ENCODE measurements around the gene PRDM16.

The PRDM16 gene

DNA sequence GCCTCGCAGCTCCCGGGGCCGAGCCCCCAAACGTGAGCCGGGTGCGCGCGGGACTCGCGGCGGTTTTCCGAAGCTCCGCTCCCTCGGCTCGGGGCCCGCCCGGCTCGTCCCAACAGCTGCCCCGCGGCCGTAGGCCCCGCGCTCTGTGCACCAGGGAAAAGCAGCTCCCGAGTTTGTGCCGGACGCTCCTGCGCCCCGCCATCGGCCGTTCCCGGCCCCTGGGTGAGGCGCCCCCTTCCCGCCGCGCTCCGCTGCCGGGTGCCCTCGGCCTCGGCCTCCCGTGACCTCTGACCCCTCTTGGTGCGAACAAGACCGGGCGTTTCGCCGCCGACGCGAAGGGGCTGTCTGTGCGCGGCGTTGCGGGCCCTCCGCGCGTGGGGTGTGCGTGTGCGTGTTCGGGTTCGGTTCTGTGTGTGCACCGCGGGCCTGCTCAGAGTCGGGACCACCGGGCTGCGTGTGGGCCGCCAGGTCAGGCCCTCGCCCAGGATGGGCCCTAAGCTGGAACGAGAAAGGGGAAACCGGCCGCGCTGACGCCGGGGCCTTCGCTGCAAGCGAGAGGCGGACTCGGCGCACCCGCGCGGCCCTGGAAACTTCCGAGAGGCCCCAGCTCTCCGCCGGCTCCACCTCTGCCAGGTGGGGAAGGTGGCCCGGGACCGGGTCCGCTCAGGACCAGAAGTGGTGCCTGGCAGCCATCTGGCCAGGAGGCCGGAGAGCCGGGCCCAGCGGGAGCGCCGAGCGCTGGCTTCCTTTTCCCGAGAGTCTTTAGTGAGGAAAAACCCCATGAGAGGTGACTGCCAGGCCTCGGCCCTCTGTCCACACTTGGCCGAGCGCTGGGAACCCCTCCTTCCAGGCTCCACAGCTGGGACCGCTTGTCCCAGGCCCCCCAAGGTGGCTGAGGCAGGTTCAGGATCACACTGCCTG is 1.9 kb downstream of the PRDM16 start:
- DNase-seq = no peak

DNA sequence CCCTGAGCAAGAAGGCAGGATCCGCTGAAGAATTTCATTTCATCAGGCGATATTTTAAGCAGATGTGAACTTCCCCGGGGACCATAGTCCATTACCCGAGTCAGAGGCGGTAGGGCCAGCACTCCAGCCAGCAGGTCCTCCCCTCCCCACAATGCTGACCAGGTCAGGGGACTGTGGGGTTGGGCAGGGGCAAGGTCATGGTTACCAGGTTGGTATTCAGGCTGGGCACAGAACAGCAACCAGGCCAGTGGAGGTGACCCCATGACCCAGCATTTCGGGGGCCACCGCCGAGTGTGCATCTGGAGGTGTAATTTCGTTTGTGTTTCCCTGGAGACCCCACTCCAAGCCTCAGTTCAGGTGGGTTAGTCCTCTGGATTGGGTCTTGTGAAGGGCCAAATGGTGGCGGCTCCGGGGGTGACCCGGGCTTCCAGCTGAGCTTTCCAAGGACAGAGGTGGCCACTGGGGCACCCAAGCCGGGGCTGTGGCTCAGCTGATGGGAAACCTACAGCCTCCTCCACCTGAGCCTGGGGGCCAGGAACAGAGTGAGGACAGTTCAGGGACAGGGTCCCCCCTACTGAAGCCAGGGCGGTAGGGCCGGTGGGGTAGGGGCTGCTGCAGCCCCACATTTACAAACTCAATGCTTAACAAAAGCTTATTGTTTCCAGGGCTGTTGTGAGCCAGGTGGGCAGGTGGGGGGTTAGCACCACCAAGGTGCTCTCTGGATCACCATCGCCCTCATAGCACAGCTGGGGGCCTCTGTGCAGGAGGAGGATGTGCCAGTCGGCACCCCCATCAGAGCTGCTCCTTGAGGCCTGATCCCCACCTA is 2.8 kb downstream of the PRDM16 start:
- no peak for DNase-seq

DNA sequence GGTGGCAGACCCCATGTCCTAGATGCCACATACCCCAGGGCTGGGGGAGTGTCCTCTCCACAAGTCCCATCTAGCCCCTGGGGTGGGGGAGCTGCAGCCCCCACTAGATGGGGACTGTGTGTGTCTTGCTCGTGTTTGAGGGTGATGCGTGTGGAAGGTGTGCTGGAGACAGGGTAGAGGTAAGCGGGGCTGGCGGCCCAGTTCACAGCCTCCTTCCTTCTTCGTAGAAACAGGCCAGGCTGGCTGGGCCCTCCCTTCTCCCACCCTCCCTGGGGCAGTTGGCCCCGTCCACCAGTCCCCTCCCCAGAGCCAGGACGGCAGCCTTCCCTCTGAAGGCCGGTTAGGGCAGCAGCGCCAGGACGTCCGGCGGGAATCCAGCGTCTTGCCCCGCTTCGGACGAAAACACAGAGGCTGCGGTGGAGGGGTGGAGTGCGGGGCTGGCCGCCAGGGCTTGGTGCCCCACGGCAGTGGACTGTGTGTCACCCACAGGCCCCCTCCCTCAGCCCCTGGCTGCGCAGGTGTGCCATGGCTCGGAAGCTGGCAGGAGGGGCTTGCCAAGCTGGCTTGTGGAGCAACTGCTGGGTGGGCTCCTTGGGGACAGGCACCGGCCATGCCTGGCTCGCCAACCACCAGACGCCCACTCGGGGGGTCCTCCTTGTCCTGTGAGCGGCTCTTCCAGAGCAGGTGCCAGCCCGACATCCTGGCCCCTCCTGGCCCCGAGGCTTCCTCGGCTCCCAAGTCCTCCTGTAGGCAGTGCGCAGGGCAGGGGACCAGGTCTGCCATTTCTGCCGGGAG is 3.6 kb downstream of the PRDM16 start:
- DNase-seq = no peak

DNA sequence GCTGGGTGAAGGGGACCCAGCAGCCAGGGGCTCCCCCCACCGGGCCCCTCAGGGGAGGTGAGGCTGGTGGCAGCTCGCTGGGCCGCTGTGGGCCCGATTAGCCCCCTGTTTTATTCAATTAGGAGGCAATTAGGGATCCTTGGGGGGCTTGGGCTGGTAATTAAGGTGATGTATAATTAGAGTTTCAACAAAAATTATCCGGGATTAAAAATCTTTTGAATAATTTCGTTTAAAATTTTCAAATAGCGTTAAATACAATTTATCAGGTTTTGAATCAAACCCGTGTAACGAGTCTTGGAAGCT is 4.1 kb downstream of the PRDM16 start:
- DNase-seq = no peak

DNA sequence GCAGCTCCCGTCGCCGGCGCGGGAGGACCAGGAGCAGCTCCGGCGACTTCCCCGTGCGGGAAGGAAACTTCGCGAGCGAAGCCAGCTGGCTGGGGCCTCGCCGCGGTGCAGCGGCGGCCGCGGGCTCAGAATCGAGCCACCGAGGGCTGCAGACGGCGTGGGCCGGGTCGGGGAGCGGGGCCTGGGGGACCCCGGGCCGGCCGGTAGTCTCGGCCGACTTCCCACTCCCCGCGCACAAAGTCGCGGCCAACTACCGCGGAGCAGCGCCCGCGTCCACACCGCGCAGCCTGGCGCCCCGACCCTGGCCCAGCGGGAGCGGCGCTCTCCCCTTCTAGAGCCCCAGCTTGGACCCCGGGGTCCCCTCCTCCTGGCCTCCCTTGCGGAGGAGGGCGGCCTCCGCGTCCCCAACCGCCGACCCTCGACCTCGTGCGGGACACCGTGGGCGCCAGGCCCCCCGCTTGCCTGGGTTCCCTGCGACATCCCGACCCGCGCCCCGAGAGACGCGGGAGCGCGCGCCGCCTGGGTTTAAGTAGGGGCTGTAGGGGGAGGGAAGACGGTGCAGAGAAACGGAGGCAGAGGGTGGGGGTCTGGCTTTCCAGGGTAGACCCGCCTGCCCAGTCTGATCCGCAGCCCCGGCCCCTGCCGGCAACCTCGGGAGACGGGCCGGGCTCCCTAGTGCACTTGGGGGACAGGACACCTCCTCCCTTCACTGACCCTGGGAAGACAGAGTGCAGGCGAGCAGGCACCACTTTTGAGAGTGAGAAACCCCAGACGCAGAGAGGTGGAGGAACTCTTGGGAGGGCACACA is 4.7 kb downstream of the PRDM16 start:
- DNase-seq = no peak

DNA sequence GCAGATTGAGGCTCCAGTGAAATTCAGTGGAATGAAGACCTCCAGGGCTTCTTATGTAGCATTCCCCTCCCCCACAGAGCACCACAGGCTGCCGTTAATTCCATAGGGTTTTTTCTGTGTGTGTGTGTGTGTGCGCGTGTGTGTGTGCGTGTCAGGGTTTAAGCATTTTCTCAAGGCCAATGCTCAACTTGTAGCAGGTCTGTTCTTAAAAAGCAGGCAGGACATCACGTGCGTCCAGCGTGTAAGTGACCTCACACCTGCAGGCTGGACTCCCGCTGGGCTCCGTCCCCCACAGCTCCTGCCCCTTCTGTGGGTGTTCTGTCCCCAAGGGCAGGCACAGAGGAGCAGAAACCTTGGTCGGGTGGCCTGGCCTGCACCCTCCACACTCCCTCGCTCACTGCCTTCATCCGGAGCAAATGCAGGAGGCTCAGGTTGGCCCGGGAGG is 5.3 kb downstream of the PRDM16 start:
- no peak for DNase-seq

DNA sequence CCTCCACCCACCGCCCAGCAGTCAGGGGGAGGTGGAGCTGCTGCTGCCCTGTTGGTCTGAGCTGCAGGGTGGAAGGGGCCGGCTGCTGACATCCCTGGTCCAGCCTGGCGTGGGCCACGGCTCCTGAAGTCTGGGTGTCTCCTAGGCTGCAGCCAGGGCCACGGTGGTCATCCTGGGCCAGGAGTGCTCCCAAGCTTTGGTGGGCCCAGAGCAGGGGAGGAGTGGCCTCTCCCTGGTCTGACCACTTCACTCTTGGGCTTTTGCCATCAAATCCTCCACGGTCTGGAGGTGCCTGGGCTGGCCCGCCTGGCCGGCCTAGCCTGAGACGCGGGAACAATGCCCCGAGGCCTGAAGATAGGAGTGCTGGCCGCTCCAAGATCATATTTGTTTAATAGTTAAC is 5.8 kb downstream of the PRDM16 start:
- no peak for DNase-seq

DNA sequence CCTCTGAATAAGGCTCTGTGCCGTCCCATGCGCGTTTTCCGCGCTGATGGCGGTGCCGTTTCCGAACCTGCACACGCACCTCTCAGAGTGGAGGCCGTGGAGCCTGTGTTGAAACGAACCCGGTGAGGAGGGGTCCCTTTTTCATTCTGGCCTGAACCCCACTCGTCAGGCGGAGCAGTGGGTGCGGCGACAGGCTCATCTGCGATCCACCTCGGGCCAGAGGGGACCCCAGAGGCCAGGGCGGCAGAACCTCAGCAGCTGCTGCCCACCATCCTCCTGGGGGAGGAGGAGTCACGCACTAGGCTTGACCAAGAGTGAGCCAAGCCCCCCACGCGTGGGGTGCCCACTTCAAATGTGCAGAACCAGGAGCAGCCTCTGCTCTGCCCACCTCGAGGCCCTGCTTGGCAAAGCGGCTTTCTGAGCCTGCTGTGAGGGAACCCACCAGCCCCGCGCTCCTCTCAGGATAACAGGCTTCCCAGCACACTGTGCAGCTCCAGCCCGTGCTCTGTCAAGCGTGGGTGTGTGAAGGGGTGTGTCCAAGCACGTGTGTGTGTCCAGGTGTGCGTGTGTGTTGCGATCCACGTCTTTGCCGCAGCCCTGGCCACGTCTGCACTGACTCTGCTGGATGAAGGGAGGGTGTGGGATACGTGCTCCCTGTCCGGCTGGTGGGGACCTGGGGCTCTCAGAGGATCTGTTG is 6.8 kb downstream of the PRDM16 start:
- no peak for DNase-seq

DNA sequence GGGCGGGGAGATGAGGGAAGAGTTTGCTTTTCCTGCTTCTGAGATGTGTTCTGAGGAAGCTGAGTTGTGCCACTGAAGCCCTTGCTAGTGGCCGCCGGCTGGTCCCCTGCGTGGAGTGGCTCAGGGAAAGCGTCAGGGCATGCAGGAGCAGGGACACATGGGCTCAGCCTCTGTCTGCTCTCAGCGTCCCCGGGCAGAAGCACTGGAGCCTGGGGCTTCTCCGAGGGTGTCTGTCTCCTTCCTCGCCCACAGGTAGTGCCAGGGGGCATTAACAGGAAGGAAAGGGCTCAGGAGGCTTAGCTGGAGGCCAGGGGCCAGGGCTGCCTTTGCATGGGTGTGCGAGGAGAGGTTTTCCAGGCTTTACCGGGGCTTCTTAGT is 7.3 kb downstream of the PRDM16 start:
- DNase-seq = no peak

DNA sequence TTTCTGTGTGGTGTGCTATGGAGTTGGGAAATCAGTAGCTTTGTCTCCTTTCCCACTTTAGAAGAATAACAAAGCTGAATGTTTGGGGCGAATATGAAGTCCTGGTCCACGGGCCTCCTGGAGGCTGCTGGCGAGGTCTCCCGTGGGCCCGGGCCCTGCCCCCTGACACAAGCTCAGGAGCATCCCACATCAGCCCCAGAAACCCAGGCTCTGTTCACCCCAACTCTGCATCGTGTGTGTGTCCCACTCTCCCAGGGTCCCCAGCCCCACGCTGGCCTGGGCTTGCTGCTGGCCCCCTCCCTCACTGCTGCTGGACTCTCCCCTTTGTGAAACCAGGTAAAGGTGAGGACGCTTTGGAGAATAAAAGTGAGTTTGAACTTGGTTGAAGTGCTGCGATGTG is 8.1 kb downstream of the PRDM16 start:
- DNase-seq = no peak

DNA sequence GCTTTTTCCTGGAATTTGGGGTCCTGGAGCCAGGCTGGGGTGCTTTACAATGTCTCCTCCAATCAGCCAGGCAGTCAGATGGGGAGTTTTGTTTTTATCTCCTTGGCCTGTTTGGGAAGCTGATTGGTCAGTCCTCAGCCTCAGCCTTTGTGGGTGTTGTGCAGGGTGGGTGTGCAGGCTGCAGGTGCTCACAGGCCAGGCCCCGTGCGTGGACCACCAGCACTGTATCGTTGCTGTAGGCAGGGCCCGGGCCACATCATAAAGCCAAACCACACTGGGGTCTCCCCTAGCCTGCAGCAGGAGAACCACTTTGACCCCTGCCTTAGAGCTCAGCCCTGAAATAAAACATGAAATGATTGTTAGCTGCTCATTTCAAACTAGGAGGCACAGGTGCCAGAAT is 8.6 kb downstream of the PRDM16 start:
- no peak for DNase-seq

DNA sequence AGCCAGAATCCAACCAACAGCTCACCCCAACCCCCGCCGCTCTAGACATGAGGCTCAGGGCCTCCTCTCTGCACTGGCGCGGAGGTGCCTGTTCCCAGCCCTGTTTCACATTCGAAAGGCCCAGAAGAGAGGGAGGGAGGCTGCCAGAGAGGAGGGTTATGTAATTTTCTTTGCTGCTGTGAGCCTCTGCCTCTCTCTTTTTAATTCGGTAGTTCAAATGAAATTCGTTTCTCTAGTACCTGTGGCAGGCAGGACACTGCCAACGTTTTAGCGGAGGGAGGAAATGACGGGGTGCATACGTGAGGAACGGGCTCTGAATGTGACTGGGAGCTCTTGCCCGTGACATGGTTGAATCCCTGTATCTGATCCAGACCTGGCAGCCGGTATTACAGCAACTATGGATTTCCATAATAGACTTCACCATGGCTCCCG is 9.4 kb downstream of the PRDM16 start:
- DNase-seq = no peak

DNA sequence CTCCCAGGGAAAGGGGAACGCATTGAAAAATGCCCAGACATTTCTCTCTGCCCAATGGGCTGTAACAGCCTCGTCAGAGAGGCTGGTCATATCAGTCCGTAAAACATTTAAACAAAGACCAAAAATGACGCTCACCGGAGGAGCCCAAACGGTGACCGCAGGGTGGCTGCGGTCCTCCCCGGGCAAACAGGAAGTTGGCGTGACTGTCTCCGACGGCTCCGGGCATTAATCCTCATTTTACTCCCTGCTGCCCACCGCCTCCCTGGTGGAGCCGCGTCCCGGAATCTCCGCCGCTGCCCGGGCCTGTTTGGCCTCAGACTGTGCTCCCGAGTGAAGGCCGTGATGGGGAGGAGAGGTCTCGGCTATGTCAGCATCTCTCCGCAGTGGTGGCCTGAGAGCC is 9.9 kb downstream of the PRDM16 start:
- no peak for DNase-seq

DNA sequence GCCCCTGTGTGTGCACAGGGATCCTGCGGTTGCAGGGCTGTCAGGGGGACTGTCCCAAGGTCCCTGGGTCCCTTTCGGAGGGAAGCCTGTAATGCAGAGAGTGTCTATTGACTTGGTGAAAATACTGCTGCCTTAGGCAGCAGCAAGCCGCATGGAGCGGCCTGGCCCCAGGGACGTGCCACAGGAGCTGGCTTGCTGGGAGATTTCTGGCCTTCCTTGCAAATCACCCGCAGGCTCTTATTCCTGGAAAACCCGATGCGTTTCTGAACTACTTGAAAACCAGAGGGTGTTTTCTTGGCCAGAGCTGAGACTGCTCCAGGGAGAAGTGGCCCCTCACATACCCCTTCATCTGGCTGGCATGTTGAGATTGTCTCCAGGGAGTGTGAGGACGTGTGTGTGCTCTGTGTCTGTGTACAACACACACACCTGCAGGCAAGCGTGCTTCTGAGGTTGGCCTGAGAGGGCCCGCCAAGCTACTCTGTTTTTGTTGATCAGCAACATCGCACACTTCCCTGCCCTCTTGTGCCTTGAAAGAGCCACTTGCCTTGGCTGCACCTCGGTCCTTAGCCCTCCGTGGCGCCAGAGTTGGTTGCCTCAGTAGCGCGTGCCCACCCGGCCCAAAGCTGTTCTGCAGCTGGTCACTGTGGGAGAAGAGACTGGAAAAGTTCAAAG is 10.5 kb downstream of the PRDM16 start:
- DNase-seq = no peak

DNA sequence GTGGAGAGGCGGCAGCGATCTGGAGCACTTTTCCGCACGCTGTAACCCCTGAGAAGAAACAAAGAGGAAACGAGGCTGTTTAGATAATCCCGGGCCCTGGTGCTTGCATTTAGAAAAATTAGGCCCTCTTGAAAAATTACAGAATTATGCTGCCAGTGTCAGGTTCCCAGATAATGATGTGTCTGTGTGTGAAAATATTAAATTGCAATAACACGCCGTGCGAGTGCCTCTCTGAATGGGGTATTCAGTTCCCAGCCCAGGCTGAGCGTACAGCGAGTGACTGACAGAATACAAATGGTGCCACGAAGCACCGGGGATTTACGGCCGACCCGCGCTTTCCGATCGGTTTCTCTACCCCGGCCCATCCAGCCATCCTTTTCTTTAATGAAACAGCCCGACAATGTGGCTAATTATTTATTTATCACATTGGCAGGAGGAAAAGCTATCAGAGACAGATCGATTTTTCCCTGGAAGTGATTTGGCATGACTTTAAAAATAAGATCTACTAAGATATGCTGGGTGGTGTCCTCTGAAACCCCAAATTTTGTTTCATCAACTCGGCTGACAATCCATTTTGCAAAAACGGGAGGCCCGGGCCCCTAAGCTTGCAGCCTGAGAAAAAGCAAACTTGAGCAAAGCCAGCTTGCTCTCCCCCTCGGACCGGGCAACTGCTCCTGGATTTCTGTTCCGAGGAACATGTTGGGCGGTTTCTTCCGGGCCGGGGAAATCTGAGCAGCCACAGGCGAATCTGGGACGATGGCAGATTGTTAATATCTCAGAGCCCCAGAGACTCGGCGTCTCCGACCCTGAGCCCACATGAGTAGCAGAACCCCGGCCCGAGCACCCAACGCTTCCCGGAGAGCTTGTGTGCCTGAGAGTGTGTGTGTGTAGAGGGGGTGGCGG is 11.3 kb downstream of the PRDM16 start:
- no peak for DNase-seq

DNA sequence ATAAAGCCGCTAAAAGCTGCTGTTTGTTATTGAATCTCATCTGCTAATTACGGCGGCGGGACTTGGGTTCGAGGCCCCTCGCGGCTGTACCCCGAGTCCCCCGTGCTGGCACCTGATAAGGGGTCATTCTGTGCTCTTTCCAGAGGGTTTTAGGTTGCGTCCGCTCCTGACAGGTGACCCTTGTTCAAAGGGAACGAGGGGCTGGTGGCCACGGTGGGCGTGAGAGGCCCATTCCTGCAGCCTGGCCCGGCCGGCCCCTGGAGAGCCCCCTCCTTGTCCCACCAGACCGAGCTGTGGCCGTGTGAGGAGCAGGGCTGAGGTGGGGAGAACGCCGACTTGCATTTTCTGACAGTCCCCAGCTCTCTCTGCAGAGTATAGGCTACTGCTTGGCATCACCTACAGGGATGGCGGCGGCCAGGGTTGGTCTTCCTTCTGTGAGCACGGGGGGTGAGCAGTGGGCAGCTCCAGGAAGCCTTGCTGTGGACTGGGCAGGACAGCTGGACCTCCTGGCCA is 12.2 kb downstream of the PRDM16 start:
- DNase-seq = no peak

DNA sequence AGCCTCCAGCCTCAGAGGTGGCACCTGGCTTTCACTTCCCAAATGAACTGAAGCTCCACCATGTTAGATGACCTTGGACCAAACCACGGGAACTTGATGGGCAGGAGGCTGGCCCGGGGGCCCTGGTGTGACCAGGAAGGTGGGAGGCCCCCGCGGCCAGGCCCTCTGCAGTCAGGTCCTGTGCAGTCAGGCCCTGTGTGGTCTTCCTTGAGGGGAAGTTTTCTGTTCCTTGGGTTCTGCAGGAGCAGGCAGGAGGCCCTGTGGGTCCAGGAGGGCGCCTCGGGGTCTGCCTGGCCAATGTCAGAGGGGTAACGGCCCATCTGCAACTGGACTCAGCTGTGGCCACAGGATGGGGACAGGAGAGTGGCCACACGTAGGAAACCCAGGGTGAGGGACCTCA is 13.0 kb downstream of the PRDM16 start:
- no peak for DNase-seq

DNA sequence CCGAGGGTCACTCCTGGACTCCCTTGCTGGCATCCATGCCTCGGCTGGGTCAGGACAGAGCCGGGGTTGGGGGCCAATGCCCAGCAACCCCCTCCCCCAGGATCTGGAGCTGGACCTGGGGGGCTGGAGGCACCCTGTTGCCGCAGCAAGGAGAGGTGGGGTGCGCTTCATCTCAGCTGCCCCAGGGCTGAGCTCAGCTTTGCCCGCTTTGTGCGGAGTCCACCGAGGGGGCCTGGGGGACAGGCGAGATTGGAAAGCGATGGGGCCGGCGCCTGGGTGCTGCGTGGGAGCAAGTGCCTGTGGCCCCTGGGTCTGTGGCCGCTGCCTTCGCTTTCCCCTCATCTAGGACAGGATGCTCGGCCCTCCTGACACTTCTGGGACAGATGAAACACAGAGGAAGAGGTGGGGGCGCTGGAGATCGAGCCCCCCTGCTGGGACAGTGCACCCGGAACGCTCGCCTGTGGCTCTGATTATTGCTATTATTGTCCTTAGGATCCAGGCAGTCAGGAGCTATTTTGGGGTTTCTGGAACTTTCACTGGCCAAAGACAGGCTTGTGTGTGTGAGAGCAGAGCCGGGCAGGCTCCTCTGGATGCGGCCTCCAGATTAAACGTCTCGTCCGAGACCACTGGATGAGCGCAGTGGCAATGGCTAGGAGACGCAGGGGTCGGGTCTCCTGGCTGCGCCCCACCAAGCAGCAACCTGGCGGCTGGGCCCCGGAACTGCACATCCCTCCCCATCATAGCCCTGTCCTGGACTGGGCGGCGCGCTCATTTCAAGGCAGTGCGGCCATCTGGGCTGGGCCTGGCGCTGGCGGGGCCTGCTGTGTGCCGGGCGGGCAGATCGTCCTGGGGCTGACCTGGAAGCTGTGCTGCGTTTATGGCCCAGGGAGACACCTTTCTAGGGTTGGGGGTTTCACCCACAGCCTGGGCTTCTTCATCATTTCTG is 13.8 kb downstream of the PRDM16 start:
- DNase-seq = no peak

DNA sequence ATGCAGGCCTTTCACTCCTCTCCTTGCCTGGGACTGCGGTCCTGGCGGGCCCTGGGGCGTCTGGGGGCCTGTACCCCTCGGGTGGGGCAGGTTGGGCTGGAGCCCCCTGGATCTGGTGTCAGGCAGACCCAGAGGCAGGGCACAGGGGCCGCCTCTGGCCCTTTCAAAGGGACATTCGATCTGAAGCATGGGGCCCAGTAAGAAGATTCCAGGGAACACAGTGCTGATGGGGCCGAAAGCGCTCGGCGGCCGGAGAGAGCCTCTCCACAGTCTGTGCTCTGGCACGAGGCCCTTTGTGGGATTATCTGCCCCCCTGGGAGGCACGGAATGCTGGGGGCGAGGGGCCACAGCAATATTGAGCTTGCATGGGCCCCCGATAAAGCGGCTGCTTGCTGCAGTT is 15.2 kb downstream of the PRDM16 start:
- DNase-seq = no peak

All from Kasumi-1 (cell line).